ENCODE results near the gene THPO.

- TF ChIP-seq ZSCAN29 (IDR thresholded peaks at IDR 0.05) = no peak
- no peak for TF ChIP-seq TCF7 (IDR thresholded peaks at IDR 0.05; ENCODE audit: borderline replicate concordance)
- no peak for TF ChIP-seq CEBPB (tag; IDR thresholded peaks at IDR 0.05)
- no peak for TF ChIP-seq EZH2 (IDR thresholded peaks at IDR 0.05; ENCODE audit: borderline replicate concordance, low read depth, low read length)
- no peak for TF ChIP-seq TRIM28 (IDR thresholded peaks at IDR 0.05)
- no peak for TF ChIP-seq ZNF778 (CRISPR knock-in tag; IDR thresholded peaks at IDR 0.05)
- no peak for TF ChIP-seq SAP30 (IDR thresholded peaks at IDR 0.05; ENCODE audit: borderline replicate concordance, insufficient read depth, low read depth, low read length, poor library complexity, severe bottlenecking)
- TF ChIP-seq ZFP30 (CRISPR knock-in tag; IDR thresholded peaks at IDR 0.05; ENCODE audit: borderline replicate concordance) = no peak
- no peak for TF ChIP-seq DPF2 (IDR thresholded peaks at IDR 0.05)
- no peak for TF ChIP-seq FOXM1 (IDR thresholded peaks at IDR 0.05; ENCODE audit: low read depth)
- TF ChIP-seq FOXM1 (CRISPR knock-in tag; IDR thresholded peaks at IDR 0.05; ENCODE audit: low read depth) = no peak
- no peak for TF ChIP-seq CTCF (IDR thresholded peaks at IDR 0.05 in 2 of 3, conservative IDR thresholded peaks at IDR 0.05 in 1 of 3; ENCODE audit: insufficient read depth in 2 of 3, low read depth in 1 of 3, low read length in 3 of 3)
- no peak for TF ChIP-seq FIP1L1 (IDR thresholded peaks at IDR 0.05; ENCODE audit: low read depth, low read length, poor library complexity, severe bottlenecking)
- no peak for TF ChIP-seq BHLHE40 (IDR thresholded peaks at IDR 0.05; ENCODE audit: low read length)
- no peak for TF ChIP-seq POLR2AphosphoS5 (IDR thresholded peaks at IDR 0.05; ENCODE audit: control insufficient read depth, insufficient read depth, low read depth, low read length)
These were observed 21.4 kb upstream of the THPO start for GRCh38 chr3:184399410-184399809.

Measured in K562 (cell line).